Measurements from ENCODE around the gene PBX4. TPM values are rescaled to one million over a fixed set of nuclear protein-coding genes. Genes with fewer than 3 reads are reported as not detected.

Gene PBX4
- total and polyA plus RNA-seq, 10 of the 15 experiments (the other 5 are each of a cell fraction or from before 2014, with no cell fraction given): 0.18 to 17.3 (median 4.2) TPM

DNA sequence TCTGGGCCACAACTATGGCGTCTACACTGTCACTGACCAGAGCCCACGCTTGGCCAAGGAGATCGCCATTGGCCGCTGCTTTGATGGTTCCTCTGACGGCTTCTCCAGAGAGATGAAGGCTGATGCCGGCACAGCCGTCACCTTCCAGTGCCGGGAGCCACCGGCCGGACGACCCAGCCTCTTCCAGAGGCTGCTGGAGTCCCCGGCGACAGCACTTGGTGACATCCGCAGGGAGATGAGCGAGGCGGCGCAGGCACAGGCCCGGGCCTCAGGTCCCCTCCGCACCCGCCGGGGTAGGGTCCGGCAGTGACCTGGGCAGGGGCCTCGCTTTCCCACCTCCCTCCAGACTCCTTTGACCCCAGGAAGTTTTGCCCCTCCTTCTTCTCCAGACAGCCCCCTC lies 72.8 kb downstream of the PBX4 start:
- ChIA-PET POLR2A (no interaction called here), SMC1A (ENCODE audit: uncharacterized antibody, unreplicated experiment) (no interaction called here), CTCF (no interaction called here), RAD21 (ENCODE audit: unreplicated experiment) (no interaction called here)
- no peaks in the 10 kb centered on the region for H3K79me2 ChIP-seq (ENCODE audit: control insufficient read depth, insufficient read depth, low read length)
- no peak overlapping the region for H3K9ac ChIP-seq (ENCODE audit: control insufficient read depth, insufficient read depth, low read length)
- H3K27me3 ChIP-seq (replicated peaks in 1 of 2; ENCODE audit: control insufficient read depth in 2 of 2, insufficient read depth in 2 of 2, low read length in 1 of 2): no peaks in the 10 kb centered on the region
- H3K9me3 ChIP-seq (replicated peaks; ENCODE audit: control insufficient read depth, insufficient read depth, low read length): no peaks in the 10 kb centered on the region; the same call in 2 of the 3 replicates
- H2AFZ ChIP-seq (ENCODE audit: control insufficient read depth, low read depth, low read length): no peak overlapping the region
- no peak overlapping the region for H3K4me2 ChIP-seq (ENCODE audit: control insufficient read depth, insufficient read depth)
- TF ChIP-seq, protein P1, sequence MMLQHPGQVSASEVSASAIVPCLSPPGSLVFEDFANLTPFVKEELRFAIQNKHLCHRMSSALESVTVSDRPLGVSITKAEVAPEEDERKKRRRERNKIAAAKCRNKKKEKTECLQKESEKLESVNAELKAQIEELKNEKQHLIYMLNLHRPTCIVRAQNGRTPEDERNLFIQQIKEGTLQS (IDR thresholded peaks at IDR 0.05; ENCODE audit: borderline replicate concordance, extremely low read depth, low read depth, low read length): no peak
- TF ChIP-seq, protein P2, sequence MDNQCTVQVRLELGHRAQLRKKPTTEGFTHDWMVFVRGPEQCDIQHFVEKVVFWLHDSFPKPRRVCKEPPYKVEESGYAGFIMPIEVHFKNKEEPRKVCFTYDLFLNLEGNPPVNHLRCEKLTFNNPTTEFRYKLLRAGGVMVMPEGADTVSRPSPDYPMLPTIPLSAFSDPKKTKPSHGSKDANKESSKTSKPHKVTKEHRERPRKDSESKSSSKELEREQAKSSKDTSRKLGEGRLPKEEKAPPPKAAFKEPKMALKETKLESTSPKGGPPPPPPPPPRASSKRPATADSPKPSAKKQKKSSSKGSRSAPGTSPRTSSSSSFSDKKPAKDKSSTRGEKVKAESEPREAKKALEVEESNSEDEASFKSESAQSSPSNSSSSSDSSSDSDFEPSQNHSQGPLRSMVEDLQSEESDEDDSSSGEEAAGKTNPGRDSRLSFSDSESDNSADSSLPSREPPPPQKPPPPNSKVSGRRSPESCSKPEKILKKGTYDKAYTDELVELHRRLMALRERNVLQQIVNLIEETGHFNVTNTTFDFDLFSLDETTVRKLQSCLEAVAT (IDR thresholded peaks at IDR 0.05): no peak
- TF ChIP-seq, protein P3, sequence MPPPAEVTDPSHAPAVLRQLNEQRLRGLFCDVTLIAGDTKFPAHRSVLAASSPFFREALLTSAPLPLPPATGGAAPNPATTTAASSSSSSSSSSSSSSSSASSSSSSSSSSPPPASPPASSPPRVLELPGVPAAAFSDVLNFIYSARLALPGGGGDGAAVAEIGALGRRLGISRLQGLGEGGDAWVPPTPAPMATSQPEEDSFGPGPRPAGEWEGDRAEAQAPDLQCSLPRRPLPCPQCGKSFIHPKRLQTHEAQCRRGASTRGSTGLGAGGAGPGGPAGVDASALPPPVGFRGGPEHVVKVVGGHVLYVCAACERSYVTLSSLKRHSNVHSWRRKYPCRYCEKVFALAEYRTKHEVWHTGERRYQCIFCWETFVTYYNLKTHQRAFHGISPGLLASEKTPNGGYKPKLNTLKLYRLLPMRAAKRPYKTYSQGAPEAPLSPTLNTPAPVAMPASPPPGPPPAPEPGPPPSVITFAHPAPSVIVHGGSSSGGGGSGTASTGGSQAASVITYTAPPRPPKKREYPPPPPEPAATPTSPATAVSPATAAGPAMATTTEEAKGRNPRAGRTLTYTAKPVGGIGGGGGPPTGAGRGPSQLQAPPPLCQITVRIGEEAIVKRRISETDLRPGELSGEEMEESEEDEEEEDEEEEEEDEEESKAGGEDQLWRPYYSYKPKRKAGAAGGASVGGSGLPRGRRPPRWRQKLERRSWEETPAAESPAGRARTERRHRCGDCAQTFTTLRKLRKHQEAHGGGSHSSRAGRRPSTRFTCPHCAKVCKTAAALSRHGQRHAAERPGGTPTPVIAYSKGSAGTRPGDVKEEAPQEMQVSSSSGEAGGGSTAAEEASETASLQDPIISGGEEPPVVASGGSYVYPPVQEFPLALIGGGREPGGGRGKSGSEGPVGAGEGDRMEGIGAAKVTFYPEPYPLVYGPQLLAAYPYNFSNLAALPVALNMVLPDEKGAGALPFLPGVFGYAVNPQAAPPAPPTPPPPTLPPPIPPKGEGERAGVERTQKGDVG (CRISPR knock-in tag; IDR thresholded peaks at IDR 0.05): no peak
- no peak for TF ChIP-seq SMAD5 (IDR thresholded peaks at IDR 0.05; ENCODE audit: low read depth)
- TF ChIP-seq CREM (IDR thresholded peaks at IDR 0.05; ENCODE audit: low read depth): no peak
- TF ChIP-seq HDGF (IDR thresholded peaks at IDR 0.05): no peak
- no peak for TF ChIP-seq SUPT20H (IDR thresholded peaks at IDR 0.05; ENCODE audit: borderline replicate concordance, control insufficient read depth, low read depth, low read length)
- no peak for TF ChIP-seq ESRRA (IDR thresholded peaks at IDR 0.05; ENCODE audit: low read length)
- no peaks in the 10 kb centered on the region for H4K20me1 ChIP-seq (ENCODE audit: control insufficient read depth, insufficient read depth)
- FAIRE-seq (no peak), DNase-seq (ENCODE audit: low read depth, low spot score) (no peak), ATAC-seq (no peak)
- in situ Hi-C loops (cut with MboI) (loop anchor here (25.0 kb wide), 4 partner anchors 867 to 1492 kb away; partner anchors contain the start of genes ZNF66 and ZNF737), intact Hi-C loops (cut with micrococcal nuclease; ENCODE audit: unreplicated experiment) (no loop called here)
- H3K4me1 ChIP-seq (ENCODE audit: control insufficient read depth, insufficient read depth, low read length): peaks cover 3% of the 10 kb centered on the region
- H3K36me3 ChIP-seq (ENCODE audit: control insufficient read depth in 2 of 2, insufficient read depth in 2 of 2, low read length in 1 of 2): no peaks in the 10 kb centered on the region
- 83% methylated on average over 23 of the region's 23 CpGs for WGBS (ENCODE audit: insufficient coverage, insufficient replicate concordance, low lambda C conversion rate, missing lambda C conversion rate)
- no TSS peak for BruUV-seq (replicated peaks)
- H3K4me3 ChIP-seq: no peak overlapping the region
- no peak overlapping the region for H3K27ac ChIP-seq (ENCODE audit: control insufficient read depth, insufficient read depth)
